Hematopoietic multipotent progenitor cell (in vitro differentiated cells): Measurements from ENCODE around the gene TEX11. TPM values are rescaled to one million over a fixed set of nuclear protein-coding genes. Genes with fewer than 3 reads are reported as not detected.
"Not testable (repeated sequence)": the region's sequence is repeated elsewhere in the genome, so short reads cannot be mapped to it uniquely, and the experiment has no call there.

ENCODE experiments used
- DNase-seq, 3 donors: peaks; one replicate each; pipeline ENCODE4 v3.0.0-alpha.2; 2011 to 2015; ENCODE audit warnings: low read depth in 2 of 3, low spot score in 2 of 3
- total RNA-seq: library from RNA; depleted of rRNA; stranded (reverse); fragments of >200 nt; gene quantifications from one replicate; pipeline ENCODE4 v1.2.3, GENCODE V29; 2012

The TEX11 gene
- total RNA-seq: not detected

GRCh38 chrX:70908541-70908940, at the start of gene TEX11:
Gene TEX11, minus strand, starts transcription at chrX:70908711. Its CDS starts 922 bp downstream, at chrX:70907789.
- DNase-seq: no peak

- DNase-seq: no peak
Observed at GRCh38 chrX:70954871-70955270, 46.4 kb upstream of the TEX11 start.

GRCh38 chrX:70924294-70924911, 15.9 kb upstream of the TEX11 start:
- DNase-seq: no peak

- no peak for DNase-seq
Observed at GRCh38 chrX:70922774-70923473, 14.4 kb upstream of the TEX11 start.

GRCh38 chrX:70921709-70922352, 13.3 kb upstream of the TEX11 start:
- DNase-seq: no peak

- no peak for DNase-seq
Observed at GRCh38 chrX:70916754-70917153, 8.2 kb upstream of the TEX11 start.

GRCh38 chrX:70907900-70908299, 611 bp downstream of the TEX11 start:
- no peak for DNase-seq

- DNase-seq: no peak
Observed at GRCh38 chrX:70901465-70901864, 7.0 kb downstream of the TEX11 start.

GRCh38 chrX:70890441-70890840, 18.1 kb downstream of the TEX11 start:
- not testable (repeated sequence) for DNase-seq

GRCh38 chrX:70878902-70879301, 29.6 kb downstream of the TEX11 start:
- no peak for DNase-seq

GRCh38 chrX:70852294-70852693, 56.2 kb downstream of the TEX11 start:
- no peak for DNase-seq

GRCh38 chrX:70844081-70844480, 64.4 kb downstream of the TEX11 start:
- DNase-seq: not testable (repeated sequence)

GRCh38 chrX:70843620-70844019, 64.9 kb downstream of the TEX11 start:
- DNase-seq: not testable (repeated sequence)

GRCh38 chrX:70834589-70834988, 73.9 kb downstream of the TEX11 start:
- no peak for DNase-seq

- DNase-seq: no peak
Observed at GRCh38 chrX:70826715-70827114, 81.8 kb downstream of the TEX11 start.

GRCh38 chrX:70825366-70825765, 83.1 kb downstream of the TEX11 start:
- DNase-seq: no peak

- no peak for DNase-seq
Observed at GRCh38 chrX:70808942-70809940, 99.3 kb downstream of the TEX11 start.

GRCh38 chrX:70806081-70806480, 102.4 kb downstream of the TEX11 start:
- DNase-seq: no peak

- not testable (repeated sequence) for DNase-seq
Observed at GRCh38 chrX:70796742-70797141, 111.8 kb downstream of the TEX11 start.

GRCh38 chrX:70774223-70774622, 134.3 kb downstream of the TEX11 start:
- peak in 1 of 3 donors; percentile 1 for DNase-seq
